ENCODE data around the gene THEMIS.

THEMIS gene

DNA sequence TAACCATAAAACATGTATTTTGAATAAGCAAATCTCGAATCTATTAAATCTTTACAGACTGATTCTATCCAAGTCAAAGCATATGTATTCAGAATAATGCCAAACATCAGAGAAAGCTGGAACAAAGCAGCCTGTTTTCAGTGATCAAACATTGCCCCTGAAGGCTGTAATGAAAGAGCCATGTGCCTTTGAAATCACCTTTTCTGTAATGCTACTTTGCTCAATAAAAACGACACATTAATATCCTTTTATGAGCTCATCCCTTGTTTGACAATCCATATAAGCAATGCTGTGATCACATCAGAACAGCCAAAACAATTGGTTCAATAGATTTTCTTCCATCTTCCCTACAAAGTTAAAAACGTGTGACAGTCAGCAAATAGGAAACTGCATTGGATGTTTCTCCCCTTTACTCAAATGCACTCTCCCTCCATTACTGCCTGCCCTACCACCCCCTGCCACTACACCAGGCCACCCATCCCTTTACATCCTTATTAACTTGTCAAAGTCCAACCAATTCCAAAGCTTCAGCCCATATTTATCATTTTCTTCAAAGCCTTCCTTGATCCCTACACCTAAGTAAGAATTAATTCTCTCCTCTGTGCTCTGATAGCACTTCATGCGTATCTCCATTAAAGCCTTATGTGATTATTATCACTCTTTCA lies 42.0 kb downstream of the THEMIS start:
- DNase-seq (ENCODE audit: low spot score), result no peak

DNA sequence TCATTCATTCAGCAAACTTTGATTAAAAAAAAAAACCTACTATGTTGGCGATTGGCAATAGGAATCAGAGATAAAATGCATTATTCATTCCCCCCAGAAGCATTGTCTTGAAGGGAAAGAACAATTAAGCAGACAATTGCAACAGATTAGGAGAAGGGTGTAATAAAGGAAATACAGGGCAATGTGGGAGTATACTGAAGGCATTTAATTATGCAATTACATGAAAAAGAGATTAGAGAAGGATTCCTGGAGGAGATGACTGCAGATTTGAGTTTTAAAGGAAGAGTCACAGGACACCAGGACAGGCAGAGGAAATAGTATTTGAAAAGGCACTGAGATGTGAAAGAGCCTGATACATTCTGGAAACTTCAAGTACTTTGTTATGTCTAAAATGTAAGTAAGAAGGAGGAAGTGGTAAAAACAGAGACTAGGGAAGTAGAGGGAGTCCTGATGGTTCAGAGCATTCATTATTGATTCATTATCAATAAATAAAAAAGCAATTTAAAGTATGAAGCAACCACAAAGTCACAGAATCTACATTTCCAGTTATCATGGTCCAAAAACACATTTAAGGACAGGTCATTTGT lies 43.7 kb downstream of the THEMIS start:
- no peak for DNase-seq (ENCODE audit: low spot score)

DNA sequence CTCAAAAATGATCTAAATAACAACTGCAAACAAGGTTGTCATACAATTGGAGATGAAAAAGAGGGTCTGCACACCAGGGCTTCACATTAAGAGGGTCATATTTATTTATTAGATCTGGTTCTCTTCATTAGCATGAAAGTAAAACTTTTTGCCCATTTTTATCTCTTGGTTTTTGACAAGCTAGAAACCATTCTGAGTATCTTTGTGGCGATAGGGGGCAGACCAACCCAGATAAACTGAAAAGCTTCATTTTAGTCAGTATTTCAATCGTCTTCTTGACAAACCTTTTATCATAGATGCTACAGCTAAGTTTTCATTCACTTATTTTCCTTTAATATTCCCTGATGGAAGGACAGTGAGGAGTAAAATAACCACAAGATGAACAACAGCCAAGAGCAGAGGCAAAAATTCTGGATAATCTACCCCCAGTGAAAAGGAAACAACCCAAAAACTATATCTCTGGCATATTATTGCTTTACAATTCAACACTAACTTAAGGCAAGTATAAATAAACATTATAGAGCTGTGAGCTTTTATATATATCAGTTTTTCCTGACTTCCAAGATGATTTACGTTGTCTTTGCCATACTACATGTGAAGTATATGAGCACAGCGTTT lies 45.2 kb downstream of the THEMIS start:
- DNase-seq (ENCODE audit: low spot score), result no peak

DNA sequence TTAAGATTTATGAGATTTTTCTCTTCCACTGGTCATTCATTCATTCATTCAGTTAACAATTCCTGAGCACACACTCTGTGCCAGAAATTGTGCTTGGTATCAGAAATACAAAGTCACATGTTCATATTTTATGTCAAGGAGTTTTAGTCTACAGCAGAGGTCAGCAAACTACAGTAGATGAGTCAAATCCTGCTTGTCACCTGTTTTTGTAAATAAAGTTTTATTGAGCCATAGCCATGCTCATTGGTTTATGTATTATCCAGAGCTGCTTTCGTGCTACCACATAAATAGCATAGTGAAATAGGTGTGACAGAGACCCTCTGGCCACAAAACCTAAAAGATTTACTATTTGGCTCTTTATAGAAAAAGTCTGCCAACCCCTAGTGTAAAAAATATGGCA lies 46.8 kb downstream of the THEMIS start:
- no peak for DNase-seq (ENCODE audit: low spot score)

DNA sequence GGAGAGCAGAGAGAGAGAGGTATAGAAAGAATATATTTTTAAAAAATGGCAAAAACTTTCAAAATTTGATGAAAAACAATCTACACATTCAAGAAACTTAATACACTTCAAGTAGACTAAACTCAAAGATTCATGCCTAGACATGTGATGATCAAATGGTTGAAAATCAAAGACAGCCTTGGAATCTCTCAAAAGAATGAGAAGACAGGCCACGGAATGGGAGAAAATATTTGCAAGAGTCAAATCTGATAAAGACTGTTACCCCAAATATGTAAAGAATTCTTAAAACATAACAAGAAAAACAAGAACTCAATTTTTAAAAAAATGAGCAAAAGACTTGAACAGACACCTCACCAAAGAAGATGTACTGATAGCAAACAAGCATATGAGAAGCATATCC lies 49.7 kb downstream of the THEMIS start:
- DNase-seq (ENCODE audit: low spot score), result no peak

DNA sequence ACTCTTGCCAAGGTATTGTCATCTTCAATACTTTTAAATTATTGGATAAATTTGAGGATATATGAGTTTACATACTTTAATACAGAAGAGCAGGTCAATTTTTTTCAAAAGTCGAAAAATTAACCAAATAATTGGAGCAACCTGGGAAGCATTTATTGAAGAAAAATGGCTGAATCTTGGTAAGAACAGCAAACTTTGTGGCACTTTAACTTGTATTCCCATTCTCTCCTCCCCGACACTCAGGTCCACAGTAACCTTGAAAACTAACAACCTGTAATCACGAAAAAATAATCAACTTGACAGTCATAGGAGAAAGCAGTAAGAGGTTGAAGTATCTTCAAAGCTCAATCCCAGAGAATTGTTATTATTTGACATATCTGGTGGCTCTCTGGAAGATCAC lies 55.6 kb downstream of the THEMIS start:
- no peak for DNase-seq (ENCODE audit: low spot score)

DNA sequence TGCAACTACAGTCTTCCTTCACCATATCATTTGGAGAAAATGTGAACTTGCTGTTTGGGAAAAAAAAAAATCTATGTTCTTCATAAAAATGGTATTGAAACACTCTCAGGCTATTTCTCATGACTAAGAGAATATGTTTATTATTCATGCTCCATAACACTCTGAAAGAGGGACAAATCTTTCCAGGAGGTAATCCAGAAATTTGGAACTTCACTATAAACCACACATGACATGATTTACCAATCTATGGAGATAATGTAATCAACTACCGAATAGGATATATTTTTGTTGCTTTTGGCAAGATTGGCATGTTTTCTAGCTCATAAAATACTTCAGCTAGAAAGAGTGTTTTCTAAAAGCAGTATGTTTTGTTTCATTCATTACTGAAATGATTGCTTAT lies 56.3 kb downstream of the THEMIS start:
- DNase-seq (ENCODE audit: low spot score), result no peak

DNA sequence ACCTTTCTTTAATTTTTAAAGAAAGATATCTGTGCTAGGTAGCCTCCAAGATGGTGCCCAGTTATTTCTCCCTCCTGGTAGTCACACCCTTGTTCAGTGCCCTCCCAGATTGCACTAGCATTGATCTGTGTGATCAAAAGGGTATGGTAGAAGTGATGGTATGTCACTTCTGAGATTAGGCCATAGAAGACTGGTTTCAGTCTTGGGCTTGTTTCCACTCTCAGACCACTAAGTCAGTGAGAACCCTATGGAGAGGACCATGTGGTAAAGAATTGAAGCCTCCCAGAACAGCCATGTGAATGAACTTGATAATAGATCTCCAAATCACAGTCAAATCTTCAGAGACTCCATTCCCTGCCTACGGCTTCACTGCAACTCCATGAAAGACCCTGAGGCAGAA lies 57.3 kb downstream of the THEMIS start:
- DNase-seq (ENCODE audit: low spot score), result no peak

DNA sequence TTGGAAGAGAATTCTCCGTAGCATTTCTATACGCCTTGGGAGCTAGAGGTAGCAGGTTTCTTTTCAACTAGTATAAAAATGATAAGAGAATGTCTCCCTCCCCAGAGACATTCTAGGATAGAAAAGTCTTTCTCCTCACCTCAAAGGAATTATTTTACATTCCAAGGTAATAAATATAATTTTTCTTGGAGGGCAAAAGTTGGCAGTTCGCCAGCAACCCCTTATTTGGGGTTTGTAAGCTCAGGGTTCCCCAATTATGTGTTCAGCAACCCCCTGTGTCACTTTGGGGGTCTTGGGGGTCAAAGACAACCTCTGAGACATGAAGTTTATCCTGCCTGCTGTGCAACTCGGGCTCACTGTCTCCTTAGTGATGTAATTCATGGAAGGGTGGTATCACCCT lies 58.3 kb downstream of the THEMIS start:
- no peak for DNase-seq (ENCODE audit: low spot score)

DNA sequence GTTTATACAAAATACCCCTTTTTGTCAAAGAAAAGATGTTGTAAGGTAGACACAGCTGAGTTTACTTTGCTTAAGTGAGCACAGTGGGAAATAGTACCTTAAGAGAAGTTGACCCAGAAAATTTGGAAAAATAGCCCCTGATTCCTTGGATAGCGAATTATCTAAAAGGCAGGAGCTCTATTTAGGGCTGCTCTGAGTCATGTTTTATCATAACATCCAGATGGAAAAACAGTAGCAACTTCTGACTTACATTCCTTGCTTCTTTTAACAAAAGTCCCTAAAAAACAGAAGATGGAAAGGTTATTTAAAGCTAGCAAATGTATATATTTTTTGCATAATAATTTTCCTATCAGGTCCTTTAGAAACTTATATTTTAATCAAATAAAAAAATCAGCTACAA lies 59.0 kb downstream of the THEMIS start:
- no peak for DNase-seq (ENCODE audit: low spot score)

DNA sequence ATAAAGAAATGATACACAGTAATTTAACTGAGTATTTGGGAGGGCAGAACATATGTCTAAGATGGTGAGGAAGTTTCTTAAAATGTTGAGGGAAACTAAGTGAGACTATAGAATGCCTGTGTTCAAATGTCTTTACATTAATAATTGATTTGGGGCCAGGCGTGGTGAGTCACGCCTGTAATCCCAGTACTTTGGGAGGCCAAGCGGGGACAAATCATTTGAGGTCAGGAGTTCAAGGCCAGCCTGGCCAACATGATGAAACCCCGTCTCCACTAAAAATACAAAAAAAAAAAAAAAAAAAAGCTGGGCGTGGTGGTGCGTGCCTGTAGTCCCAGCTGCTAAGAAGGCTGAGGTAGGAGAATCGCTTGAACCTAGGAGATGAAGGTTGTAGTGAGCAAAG lies 66.7 kb downstream of the THEMIS start:
- no peak for DNase-seq (ENCODE audit: low spot score)

DNA sequence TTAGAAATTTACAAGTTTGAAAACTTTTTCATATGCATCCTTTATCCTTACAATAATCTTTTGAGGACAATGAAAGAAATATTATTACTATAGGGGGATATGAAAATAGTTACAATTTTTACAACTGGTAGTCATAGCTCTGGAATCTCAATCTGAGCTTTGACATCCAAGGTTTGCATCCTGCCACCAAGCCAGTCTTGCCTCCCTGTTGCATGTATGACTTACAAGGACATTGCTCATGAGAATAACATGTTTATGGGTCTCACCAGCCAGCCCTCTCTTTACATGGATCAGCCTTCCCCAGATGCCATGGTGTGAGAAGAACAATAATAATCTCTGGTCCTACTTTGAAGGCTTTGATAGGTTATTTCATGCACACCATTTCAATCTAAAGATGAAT lies 67.5 kb downstream of the THEMIS start:
- DNase-seq (ENCODE audit: low spot score), result no peak

DNA sequence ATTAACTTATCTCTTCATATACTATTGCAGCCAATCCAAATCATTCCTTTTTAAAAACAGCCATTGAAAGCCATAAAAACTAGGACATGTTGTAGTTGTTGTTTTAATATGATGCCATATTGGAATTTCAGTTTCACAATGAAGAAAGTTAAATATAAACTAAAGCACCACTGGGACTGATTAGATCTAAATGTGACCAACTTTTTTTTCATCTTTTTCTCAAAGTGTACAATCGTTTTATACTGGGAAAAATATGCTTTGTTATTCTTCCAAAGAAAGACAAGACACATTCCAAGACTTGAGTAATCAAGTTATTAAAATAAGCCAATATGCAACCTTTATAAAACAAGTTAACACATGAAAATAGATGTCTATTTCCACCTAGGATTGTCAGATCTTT lies 68.5 kb downstream of the THEMIS start:
- no peak for DNase-seq (ENCODE audit: low spot score)

DNA sequence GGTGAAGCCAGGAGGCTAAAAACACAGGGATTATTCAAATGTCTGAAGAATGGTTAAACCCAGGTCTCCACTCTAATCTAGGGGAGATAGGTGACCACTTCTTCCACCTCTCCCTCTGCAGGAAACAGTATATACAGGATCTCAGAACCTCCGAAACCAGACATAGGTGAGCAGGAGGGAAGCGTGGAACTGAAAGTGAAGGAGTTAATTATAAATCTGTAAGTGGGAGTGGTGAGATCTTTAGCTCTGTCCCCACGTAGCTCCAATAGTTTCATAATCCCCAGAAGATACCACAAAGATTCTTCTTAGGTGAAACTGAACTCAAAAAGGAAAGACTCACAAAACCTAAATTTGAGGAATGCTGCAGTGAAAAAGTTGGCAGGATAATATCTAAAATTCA lies 76.8 kb downstream of the THEMIS start:
- DNase-seq (ENCODE audit: low spot score), result no peak

DNA sequence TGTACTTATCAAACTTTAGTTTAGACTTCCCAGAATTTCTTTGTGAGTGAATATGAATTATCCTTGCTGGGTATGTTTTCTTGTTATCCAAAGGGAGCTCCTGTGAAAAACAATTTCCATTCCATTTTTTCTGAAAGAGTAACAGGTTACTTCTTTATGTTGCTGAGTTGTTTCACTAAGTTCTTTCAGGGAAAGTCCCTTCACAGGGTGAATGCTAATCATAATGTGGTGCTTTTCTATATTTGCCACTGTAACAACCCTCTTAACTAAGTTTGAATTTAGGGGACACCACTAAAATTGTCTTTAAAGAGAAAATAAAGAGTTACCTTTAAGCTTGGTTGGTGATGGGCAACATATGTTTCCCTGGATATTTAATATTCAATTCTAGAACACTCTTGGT lies 79.4 kb downstream of the THEMIS start:
- no peak for DNase-seq (ENCODE audit: low spot score)

DNA sequence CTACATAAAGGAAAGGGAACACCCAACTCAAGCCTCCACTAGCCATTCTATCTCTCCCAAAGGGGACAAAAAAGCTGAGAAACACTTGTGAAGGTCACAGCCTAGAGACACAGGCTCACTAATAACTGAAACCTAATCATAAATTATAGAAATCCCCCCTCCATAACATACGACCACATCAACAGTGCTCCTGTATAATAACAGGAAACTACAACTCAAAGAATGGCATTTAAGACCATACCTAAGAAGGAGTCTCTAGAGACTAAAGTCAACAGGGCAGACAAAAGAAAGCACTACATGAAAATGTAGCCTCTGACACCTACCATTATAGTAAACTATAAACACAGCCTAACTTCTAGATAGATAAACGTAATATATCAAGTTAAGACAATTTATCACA lies 82.7 kb downstream of the THEMIS start:
- DNase-seq (ENCODE audit: low spot score), result no peak

DNA sequence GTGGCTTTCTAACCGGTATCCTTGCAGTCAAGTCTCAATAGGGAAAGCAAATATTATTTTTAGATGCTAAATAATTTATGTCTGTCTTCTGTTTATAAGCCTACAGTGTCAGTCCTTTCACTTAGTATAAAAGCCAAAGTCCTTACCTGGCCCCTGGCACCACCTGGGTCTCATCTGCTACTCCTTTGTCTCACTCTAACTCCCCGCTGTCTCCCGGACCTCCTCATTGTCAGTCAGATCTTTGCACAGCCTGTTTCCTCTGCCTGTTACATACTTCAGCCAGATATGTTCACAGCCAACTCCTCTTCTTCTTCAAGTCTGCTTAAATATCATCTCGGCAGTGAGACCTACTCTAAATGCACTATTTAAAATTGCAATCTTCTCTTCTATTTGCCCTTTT lies 84.2 kb downstream of the THEMIS start:
- DNase-seq (ENCODE audit: low spot score), result no peak

DNA sequence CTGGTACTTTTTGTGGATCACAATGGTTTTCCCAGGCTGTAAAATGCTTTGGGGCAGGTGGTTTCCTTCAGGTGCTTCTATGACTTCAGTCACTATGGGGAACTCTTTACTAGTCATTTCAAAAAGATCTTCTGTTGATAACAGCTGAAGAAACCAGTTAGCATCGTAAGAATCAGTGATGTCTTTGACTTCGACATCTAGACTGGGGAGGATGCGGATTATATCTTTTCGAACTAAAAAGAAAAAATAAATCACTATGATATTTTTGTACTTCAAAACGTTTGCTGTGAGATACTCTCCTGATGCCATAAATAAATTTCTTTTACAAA lies 87.2 kb downstream of the THEMIS start:
- DNase-seq (ENCODE audit: low spot score), result no peak

DNA sequence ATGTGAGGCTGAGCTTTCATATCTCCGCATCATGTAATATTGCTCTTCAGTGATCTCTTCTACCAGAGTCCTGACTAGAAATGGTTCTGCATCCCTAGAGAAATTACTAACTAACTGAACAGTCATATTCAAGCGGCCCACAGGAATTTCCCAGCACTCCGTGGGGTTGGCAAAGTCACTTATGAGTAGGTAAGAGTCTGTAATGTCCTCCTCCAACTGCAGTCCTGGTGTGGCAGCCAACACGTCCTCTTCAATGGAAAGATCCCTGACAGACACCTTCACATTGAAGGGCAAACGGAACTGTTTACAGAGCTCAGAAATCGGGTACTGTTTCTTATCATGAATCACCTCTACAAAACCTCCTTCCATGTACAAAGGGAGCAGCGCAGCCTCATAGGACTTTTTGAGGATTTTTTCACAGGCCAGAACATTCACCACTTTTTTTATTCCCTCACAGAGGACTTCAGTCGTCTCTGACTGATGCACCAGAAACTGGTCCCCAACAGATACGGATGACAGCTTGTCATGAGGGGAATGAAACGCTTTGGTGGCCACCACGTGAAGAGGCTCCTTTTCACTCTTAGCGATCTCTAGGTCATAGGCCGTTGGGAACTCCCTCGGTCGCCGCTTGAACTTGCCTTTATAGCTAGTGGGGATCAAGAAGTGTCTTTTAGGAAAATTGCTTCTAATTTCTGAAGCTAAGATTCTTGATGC lies 87.7 kb downstream of the THEMIS start:
- no peak for DNase-seq (ENCODE audit: low spot score)

DNA sequence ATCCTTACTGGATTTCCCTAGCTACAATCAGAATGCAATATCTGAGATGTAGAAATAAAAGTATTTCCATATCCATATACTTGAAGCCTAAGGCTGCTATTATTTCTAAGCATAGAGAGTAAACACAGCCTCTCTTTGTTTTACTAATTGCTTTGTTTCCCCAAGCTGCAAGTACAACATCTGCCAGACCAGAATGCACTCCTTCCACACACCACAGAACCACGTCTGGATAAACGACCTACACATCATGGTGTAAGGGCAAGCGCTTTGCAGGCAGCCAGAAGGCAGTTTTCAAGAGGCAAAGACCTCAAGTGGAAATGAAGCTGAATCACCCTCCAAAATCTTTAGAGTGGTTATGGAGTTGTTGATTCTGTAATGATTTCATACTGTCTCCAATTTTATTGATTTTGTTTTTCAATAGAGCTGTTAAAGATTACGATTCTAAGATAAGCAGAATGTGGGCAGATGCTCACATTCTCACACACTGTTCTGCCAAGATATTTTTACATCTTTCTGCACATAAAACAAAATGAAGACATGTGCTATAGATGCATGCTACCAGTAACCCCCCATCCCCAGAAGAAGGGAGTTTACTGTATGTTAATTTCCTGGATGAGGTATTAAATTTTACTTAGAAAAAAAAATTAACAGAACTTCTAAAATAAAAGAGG lies 88.8 kb downstream of the THEMIS start:
- DNase-seq (ENCODE audit: low spot score), result no peak

DNA sequence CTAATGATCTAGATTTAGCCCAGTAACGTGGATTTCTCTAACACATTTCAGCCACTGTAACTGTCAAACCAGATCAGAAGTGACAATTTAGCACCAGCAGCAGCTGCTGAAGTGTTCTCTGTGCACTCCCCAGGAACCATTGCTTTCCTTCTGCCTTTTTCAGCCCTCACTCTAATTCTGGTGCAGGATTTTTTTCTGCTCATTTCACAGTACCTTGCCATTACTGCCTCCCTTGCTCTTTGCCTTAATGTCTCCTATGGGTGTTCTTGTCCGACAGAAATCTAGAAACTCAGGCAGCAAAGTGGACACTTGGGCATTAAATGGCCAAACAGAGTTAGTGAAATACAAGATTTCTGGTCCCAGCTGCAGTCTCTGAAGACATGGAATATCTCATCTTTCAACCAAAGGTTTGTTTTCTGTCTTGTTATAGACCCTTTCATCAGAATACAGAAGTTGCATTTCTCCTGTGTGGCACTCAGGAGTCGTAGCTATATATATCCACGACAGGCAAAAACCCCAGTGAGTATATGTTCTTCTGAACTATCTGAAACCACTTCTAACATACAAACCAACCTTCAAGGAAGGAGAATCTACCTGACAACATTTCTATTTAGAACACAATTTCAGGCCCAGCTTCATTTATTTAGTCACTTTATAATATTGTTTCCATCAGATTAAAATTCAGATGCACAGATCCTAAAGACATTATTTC lies 92.9 kb downstream of the THEMIS start:
- DNase-seq (ENCODE audit: low spot score), result no peak

DNA sequence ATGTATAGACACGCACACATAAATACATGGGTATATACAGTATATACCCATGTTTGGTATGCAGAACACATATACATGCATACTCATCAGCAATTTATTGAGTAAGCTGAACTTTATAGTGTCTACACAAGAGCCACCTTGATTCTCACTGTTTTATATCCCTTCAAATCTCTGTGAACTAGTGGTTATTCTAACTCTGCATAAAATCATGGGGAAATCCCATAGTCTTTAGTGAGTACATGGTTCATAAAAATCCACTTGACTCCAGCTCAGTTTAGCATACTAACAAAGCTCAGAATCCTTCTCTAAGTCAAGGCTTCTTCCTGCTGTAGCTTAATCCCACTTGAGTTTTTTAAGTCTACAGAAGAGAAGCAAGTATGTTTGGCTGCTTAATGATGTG lies 104.1 kb downstream of the THEMIS start:
- no peak for DNase-seq (ENCODE audit: low spot score)
